Stimulated activated CD4-positive, alpha-beta T cell treated with anti-CD3 and anti-CD28 coated beads, Interleukin-1b, Interleukin-23, amount 100 ng/mL, for 48 hours (primary cell): ENCODE data around the gene KIF22.
"Not testable (repeated sequence)": the region's sequence is repeated elsewhere in the genome, so short reads cannot be mapped to it uniquely, and the experiment has no call there.

Experiments used
- DNase-seq: peaks from one replicate; pipeline ENCODE4 v3.0.0-alpha.2; 2020

Gene KIF22

DNA sequence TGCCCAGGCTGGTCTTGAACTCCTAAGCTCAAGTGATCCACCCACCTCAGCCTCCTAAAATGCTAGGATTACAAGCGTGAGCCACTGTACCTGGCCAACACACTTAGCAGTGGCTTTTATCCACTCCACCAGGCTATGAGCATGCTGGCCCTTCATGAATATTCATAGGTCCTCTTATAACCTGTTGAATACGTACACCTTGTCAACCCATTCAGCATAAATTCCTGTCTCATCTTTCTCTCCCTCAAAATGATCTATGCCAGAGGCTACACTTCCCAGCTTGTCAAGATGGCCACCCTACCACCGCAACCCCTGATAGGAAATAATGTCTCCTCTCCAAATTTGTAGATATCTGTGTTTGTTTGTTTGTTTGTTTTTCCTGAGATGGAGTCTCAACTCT, 23.5 kb upstream of the KIF22 start:
- DNase-seq = no peak

DNA sequence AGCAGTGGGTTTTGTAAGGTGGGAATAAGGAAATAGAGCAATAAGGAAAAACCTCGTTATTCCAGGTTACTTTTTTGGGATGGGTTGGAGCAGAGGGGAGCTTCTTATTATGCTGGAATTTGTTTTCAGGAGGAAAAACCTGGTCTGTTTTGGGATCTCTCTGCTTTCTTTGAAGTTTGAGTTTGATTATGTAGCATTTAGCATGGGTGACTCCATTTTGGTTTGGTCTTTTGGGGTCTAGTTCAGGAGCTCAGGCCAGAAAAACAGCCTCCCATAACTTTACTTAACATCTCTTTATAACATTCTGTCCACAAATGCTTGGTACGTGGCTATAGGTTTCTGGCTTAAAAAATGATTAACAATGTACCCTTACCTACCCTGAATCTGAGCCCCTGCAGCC, 21.0 kb upstream of the KIF22 start:
- no peak for DNase-seq

DNA sequence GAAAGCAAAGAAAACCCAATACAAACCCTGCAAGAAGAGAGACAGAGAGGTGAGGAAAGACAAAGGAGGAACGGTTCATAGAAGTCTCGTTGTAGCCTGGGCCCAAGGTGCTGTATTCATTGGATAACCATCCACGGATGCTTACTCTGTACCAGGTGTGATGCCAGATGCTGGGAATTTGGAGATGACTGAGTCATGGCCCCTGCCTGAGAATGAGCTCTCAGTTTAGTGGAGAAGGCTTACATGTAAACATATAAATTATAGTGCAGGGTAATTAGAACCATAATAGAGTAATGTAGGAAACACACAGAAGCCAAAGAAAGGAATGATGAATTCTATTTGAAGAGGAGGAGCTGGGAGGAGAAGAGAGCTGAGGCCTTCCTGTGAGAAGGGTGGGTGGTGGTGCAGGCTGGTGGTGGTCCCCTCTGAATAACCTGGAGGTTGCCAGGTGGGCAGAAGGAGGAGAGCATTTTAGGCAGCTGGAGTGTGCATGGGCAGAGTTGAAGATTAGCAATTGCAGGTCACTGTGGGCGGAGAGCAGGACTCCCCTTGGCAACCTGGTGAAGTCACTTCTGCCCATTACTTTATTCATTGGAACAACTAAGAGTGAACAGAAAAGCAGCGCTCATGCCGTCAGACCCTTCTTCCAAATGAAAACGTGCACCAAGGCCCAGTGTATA, 20.2 kb upstream of the KIF22 start:
- DNase-seq = no peak

DNA sequence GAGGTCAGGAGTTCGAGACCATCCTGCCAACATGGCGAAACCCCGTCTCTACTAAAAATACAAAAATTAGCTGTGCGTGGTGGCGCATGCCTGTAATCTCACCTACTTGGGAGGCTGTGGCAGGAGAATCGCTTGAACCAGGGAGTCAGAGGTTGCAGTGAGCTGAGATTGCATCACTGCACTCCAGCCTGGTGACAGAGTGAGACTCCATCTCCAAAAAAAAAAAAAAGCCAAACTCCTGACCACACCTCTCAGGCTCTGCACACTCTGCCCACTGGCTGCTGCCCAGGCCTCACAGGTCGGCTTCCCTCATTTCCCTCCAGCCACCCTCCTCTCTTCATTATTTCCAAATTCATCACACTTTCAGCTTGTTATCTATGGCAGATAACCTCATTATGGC, 18.2 kb upstream of the KIF22 start:
- DNase-seq = not testable (repeated sequence)

- DNase-seq = no peak
Measured at GRCh38 chr16:29774730-29775129, 15.8 kb upstream of the KIF22 start.

DNA sequence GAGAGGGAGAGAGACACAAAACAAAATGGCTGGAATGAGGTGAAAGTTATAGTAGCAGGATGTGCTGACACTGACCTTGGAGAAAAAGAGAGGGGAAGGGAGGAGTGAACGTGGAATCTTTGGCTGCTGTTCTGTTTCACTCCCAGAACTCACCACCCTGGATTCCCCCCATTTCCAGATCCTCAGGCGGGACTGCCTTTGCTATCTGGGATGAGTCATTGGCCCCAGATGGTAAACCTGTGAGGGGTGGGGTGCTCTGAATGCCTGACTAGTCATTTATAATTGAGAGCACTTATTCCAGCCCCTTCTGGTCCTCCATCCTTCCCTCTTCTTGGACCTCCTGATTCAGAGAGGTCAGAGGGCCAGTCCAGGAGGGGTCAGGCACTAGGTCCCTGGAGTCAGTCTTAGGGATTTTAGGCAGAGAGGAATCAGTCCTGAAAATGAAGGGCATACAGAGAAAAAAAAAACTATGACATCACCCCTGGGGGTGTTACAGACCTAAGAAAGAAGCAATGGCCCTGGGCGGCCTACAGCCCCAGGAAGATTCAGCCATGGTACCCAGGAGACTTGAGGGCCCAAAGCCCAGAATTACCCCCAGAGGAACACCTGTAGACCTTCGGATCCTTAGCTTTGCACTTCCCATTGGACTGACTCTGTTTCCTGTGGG, 14.7 kb upstream of the KIF22 start:
- no peak for DNase-seq

DNA sequence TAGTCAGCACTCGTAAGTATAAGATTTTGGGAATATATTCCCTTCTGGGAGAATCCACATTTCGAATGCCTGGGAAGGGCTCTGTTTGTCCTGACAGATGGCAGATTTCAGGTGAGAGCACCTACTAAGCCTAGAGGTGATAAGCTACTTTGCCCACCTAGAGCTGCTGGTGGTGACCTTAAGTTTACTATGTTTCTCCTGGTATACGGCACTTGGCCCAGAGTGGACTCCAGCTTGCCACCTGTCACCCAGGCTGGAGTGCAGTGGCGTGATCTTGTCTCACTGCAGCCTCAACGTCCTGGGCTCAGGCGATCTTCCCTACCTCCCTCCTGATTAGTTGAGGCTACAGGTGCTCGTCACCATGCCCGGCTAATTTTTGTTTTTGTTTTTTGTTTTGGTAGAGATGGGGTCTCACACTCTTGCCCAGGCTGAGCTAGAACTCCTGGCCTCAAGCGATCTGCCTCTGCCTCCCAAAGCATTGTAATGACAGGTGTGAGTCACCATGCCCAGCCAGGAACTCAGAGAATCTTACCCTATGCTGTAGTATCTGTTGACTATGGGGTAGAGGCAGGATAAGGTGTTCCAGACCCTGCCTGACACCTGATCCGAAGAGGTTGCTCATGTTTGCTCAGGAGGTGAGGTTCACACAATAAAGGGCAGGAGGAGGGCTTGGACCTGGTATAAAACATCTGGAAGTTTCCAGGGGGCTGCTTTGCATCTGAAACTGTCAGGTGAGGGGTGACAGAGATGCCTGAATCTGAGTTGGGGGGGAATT, 12.8 kb upstream of the KIF22 start, which contains the start of gene ZG16:
TSS of gene ZG16 (plus strand) at position 681 of the 775 bp plus-strand sequence. CDS start 1,011 bp downstream, outside the sequence.
- DNase-seq = no peak

- no peak for DNase-seq
Measured at GRCh38 chr16:29779474-29779873, 11.1 kb upstream of the KIF22 start.

GRCh38 chr16:29783094-29783953, 7.2 kb upstream of the KIF22 start:
- DNase-seq = not testable (repeated sequence)

- DNase-seq = peak; percentile 54
Measured at GRCh38 chr16:29784157-29784556, 6.4 kb upstream of the KIF22 start.

- peak; percentile 74 for DNase-seq
Measured at GRCh38 chr16:29784901-29785500, 5.5 kb upstream of the KIF22 start.

- DNase-seq = not testable (repeated sequence)
Measured at GRCh38 chr16:29787155-29787554, 3.4 kb upstream of the KIF22 start.

DNA sequence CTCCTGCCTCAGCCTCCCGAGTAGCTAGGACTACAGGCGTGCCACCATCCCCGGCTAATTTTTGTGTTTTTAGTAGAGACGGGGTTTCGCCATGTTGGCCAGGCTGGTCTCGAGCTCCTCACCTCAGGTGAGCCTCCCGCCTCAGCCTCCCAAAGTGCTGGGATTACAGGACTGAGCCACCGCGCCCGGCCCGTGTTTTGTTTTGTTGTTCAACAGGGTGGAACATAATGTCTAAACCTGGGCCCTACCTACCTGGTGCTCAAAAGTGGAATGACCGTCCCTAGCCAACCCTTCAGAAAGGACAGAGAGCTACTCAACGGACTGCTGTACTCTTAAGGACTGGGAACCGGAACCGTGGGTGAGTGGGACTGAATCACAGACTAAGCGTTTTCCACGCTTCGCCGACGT, 772 bp upstream of the KIF22 start:
- no peak for DNase-seq

GRCh38 chr16:29790949-29791844, 646 bp downstream of the KIF22 start:
- DNase-seq = no peak

- no peak for DNase-seq
Measured at GRCh38 chr16:29791845-29792807, 1.6 kb downstream of the KIF22 start.

DNA sequence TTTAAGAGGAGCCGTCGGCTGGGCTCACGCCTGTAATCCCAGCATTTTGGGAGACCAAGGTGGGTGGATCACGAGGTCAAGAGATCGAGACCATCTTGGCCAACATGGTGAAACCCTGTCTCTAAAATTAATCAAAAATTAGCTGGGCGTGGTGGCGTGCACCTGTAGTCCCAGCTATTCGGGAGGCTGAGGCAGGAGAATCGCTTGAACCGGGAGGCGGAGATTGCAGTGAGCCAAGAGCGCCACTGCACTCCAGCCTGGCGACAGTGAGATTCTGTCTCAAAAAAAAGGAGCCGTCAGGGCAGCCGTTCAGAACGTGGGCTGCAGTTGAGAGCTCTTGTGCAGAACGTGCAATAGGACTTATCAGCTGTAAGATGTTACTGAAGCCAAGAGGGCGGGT, 2.6 kb downstream of the KIF22 start:
- not testable (repeated sequence) for DNase-seq

GRCh38 chr16:29794231-29794710, 3.7 kb downstream of the KIF22 start:
- no peak for DNase-seq

DNA sequence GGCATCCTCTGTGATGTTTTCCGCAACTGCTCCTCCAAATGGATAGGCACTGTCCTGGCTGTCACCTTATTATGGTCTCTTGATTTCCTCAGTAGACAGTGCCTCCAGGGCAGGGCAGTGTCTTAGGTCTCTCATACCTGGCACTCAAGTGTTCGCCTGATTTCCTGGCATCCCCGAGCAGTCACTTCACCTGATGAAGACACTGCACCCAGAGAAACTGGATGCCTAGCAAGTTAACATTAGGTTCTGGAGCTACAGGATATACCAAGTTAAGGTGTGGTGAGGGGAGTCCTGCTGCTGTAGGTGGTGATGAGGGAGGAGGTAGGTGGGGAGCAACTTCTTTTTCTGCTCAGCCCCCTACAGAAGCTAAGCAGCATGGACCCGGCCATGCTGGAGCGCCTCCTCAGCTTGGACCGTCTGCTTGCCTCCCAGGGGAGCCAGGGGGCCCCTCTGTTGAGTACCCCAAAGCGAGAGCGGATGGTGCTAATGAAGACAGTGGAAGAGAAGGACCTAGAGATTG, 11.9 kb downstream of the KIF22 start:
- DNase-seq = no peak

- DNase-seq = no peak
Measured at GRCh38 chr16:29804020-29804419, 13.5 kb downstream of the KIF22 start.
